Measurements from ENCODE around the gene CCSER2. TPM values are rescaled to one million over a fixed set of nuclear protein-coding genes. Genes with fewer than 3 reads are reported as not detected.
"Not testable (repeated sequence)": the region's sequence is repeated elsewhere in the genome, so short reads cannot be mapped to it uniquely, and the experiment has no call there.

Gene CCSER2
- total RNA-seq, 1 donor from 2014 or later: 78.8 TPM

GRCh38 chr10:84341538-84341856 lies 13.1 kb downstream of the CCSER2 start:
- Mint-ChIP-seq H3K4me1 (ENCODE audit: low read depth) (peaks cover 42% of the 10 kb centered on the region), H3K36me3 (ENCODE audit: low read depth) (peaks cover 1% of the 10 kb centered on the region), H3K27me3 (ENCODE audit: low read depth) (no peaks in the 10 kb centered on the region), H3K4me3 (ENCODE audit: unreplicated experiment) (no peak overlapping the region), H3K27ac (ENCODE audit: unreplicated experiment) (no peak overlapping the region), H3K9me3 (ENCODE audit: low read depth) (no peaks in the 10 kb centered on the region)
- TF ChIP-seq CTCF (IDR thresholded peaks at IDR 0.05): peak; percentile 20
- DNase-seq (ENCODE audit: low spot score): no peak

- no peak for TF ChIP-seq CTCF (IDR thresholded peaks at IDR 0.05)
- Mint-ChIP-seq H3K9me3 (ENCODE audit: low read depth) (no peaks in the 10 kb centered on the region), H3K27ac (ENCODE audit: unreplicated experiment) (no peak overlapping the region), H3K36me3 (ENCODE audit: low read depth) (peaks cover 1% of the 10 kb centered on the region), H3K4me1 (ENCODE audit: low read depth) (peaks cover 45% of the 10 kb centered on the region), H3K4me3 (ENCODE audit: unreplicated experiment) (no peak overlapping the region), H3K27me3 (ENCODE audit: low read depth) (no peaks in the 10 kb centered on the region)
- DNase-seq (ENCODE audit: low spot score): no peak
Measured at GRCh38 chr10:84341983-84342382, 13.6 kb downstream of the CCSER2 start.

GRCh38 chr10:84342584-84342983 lies 14.2 kb downstream of the CCSER2 start:
- Mint-ChIP-seq H3K27ac (ENCODE audit: unreplicated experiment) (peak overlapping the region; percentile 29), H3K4me1 (ENCODE audit: low read depth) (peaks cover 46% of the 10 kb centered on the region), H3K4me3 (ENCODE audit: unreplicated experiment) (no peak overlapping the region), H3K27me3 (ENCODE audit: low read depth) (no peaks in the 10 kb centered on the region), H3K9me3 (ENCODE audit: low read depth) (no peaks in the 10 kb centered on the region), H3K36me3 (ENCODE audit: low read depth) (peaks cover 1% of the 10 kb centered on the region)
- DNase-seq (ENCODE audit: low spot score): no peak
- no peak for TF ChIP-seq CTCF (IDR thresholded peaks at IDR 0.05)

- Mint-ChIP-seq H3K4me1 (ENCODE audit: low read depth) (peaks cover 54% of the 10 kb centered on the region), H3K27me3 (ENCODE audit: low read depth) (no peaks in the 10 kb centered on the region), H3K27ac (ENCODE audit: unreplicated experiment) (no peak overlapping the region), H3K9me3 (ENCODE audit: low read depth) (no peaks in the 10 kb centered on the region), H3K4me3 (ENCODE audit: unreplicated experiment) (no peak overlapping the region), H3K36me3 (ENCODE audit: low read depth) (peaks cover 1% of the 10 kb centered on the region)
- no peak for DNase-seq (ENCODE audit: low spot score)
- TF ChIP-seq CTCF (IDR thresholded peaks at IDR 0.05): no peak
Measured at GRCh38 chr10:84343831-84344230, 15.4 kb downstream of the CCSER2 start.

- Mint-ChIP-seq H3K27me3 (ENCODE audit: low read depth) (no peaks in the 10 kb centered on the region), H3K27ac (ENCODE audit: unreplicated experiment) (peak overlapping the region; percentile 15), H3K36me3 (ENCODE audit: low read depth) (peaks cover 1% of the 10 kb centered on the region), H3K4me3 (ENCODE audit: unreplicated experiment) (no peak overlapping the region), H3K9me3 (ENCODE audit: low read depth) (no peaks in the 10 kb centered on the region), H3K4me1 (ENCODE audit: low read depth) (peaks cover 60% of the 10 kb centered on the region)
- DNase-seq (ENCODE audit: low spot score): no peak
- no peak for TF ChIP-seq CTCF (IDR thresholded peaks at IDR 0.05)
Measured at GRCh38 chr10:84344526-84344925, 16.1 kb downstream of the CCSER2 start.

- Mint-ChIP-seq H3K27ac (ENCODE audit: unreplicated experiment) (peak overlapping the region; percentile 83), H3K4me1 (ENCODE audit: low read depth) (peaks cover 47% of the 10 kb centered on the region)
- H3K9me3 Mint-ChIP-seq (ENCODE audit: low read depth); H3K27me3 Mint-ChIP-seq (ENCODE audit: low read depth); H3K36me3 Mint-ChIP-seq (ENCODE audit: low read depth); H3K4me3 Mint-ChIP-seq (ENCODE audit: unreplicated experiment); DNase-seq (ENCODE audit: low spot score): not testable (repeated sequence)
Measured at GRCh38 chr10:84347575-84348002, 19.2 kb downstream of the CCSER2 start.
